NCI-H82 treated with DMSO at 0.1 percent for 48 hours (cell line): Measurements from ENCODE around the gene SPRED2.

Source experiments
- DNase-seq: peaks from one replicate; lab custom pipeline; 2025; ENCODE audit not compliant: unreplicated experiment; lab: John Stamatoyannopoulos, UW

SPRED2 gene

GRCh38 chr2:65415091-65415490 is 17.3 kb downstream of the SPRED2 start:
- DNase-seq, result no peak

GRCh38 chr2:65413610-65414009 is 18.8 kb downstream of the SPRED2 start:
- no peak for DNase-seq

GRCh38 chr2:65413106-65413505 is 19.3 kb downstream of the SPRED2 start:
- DNase-seq, result no peak

GRCh38 chr2:65411056-65411795 is 21.2 kb downstream of the SPRED2 start:
- DNase-seq, result peak; percentile 20

- DNase-seq, result no peak
These were observed 23.4 kb downstream of the SPRED2 start for GRCh38 chr2:65409045-65409444.

- no peak for DNase-seq
These were observed 25.2 kb downstream of the SPRED2 start for GRCh38 chr2:65407240-65407639.

- no peak for DNase-seq
These were observed 27.3 kb downstream of the SPRED2 start for GRCh38 chr2:65404988-65405697.

- no peak for DNase-seq
These were observed 28.9 kb downstream of the SPRED2 start for GRCh38 chr2:65403529-65403915.

GRCh38 chr2:65402780-65403528 is 29.4 kb downstream of the SPRED2 start:
- DNase-seq, result no peak

- no peak for DNase-seq
These were observed 30.1 kb downstream of the SPRED2 start for GRCh38 chr2:65402323-65402722.

- no peak for DNase-seq
These were observed 35.3 kb downstream of the SPRED2 start for GRCh38 chr2:65397122-65397521.

GRCh38 chr2:65396348-65397026 is 35.9 kb downstream of the SPRED2 start:
- no peak for DNase-seq

- no peak for DNase-seq
These were observed 36.6 kb downstream of the SPRED2 start for GRCh38 chr2:65395621-65396347.

- no peak for DNase-seq
These were observed 38.5 kb downstream of the SPRED2 start for GRCh38 chr2:65393743-65394422.

GRCh38 chr2:65393046-65393445 is 39.4 kb downstream of the SPRED2 start:
- no peak for DNase-seq

- peak; percentile 27 for DNase-seq
These were observed 39.8 kb downstream of the SPRED2 start for GRCh38 chr2:65392609-65393008.

- DNase-seq, result no peak
These were observed 42.3 kb downstream of the SPRED2 start for GRCh38 chr2:65390134-65390533.

GRCh38 chr2:65389476-65389875 is 42.9 kb downstream of the SPRED2 start:
- DNase-seq, result no peak

- no peak for DNase-seq
These were observed 43.6 kb downstream of the SPRED2 start for GRCh38 chr2:65388596-65389390.
